NCI-H2196 treated with DMSO at 0.1 percent for 48 hours (cell line): ENCODE data around the gene PRDM7.
"Not testable (repeated sequence)": the region's sequence is repeated elsewhere in the genome, so short reads cannot be mapped to it uniquely, and the experiment has no call there.

Experiments used
- DNase-seq: peaks from one replicate; lab custom pipeline; 2025; ENCODE audit not compliant: unreplicated experiment; lab: John Stamatoyannopoulos, UW

The PRDM7 gene

DNA sequence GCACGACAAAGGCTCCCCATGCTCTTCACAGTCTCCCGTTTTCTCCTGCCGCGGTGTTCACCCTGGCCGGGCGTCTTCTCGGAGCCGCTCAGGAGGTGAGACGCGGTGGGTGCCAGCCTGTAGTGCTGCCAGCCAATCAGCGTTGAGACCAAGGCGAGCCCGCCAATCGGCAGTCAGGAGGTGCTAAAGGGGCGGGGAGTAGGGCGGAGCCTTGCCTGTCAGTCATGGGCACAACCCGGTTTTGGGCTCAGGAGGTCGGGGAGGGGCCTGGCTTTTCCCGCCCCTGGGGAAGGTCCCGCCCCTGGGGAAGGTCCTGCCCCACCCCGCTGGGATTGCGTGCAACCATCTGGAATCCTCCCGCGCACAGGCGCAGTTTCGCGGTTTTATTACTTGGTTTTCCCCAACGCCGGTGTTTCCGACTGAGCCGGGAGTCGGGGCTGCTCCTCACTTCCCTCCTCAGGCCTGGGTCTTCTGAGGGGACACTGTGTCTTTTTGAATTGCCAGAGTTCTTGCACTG, at the start of gene PRDM7:
Gene PRDM7 (minus strand): TSS at position 92 of the 517 bp plus-strand sequence. CDS start 1,421 bp downstream, outside the sequence.
- peak; percentile 88 for DNase-seq

- not testable (repeated sequence) for DNase-seq
Observed at GRCh38 chr16:90121846-90122245, 44.7 kb upstream of the PRDM7 start.

DNA sequence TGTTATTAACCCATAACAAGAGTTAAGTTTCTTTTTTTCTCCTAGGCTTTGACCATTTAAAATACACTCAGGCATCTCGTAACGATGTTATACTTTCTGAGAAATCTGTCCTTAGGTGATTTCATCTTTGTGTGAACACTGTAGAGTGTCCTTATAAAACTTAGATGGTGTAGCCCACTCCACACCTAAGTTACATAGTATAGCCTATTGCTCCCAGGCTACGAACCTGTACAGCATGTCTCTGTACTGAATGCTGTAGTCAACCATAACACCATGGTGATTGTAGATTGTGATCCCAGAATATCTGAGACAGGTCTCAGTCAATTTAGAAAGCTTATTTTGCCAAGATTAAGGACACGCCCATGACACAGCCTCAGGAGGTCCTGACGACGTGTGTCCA, 30.5 kb upstream of the PRDM7 start:
- not testable (repeated sequence) for DNase-seq

DNA sequence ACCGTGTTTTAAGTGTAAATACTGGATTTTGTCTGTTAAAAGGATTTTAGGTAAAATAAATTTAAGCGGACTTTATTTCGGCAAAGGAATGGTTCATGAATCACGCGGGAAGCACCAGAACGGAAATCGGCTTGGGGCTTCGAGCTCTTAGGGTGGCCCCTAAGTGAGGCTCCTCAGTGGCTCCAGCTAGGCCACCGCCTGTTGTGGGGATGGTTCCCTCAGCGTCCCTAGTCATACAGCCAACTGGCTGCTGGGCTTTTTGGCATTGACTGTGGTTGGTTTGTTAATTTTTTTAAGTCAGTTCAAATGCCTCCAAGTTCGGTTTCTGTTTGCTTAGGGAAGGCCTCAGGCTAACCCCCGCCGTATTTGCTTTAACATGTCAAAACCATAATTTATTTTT, 29.9 kb upstream of the PRDM7 start:
- DNase-seq, result not testable (repeated sequence)

DNA sequence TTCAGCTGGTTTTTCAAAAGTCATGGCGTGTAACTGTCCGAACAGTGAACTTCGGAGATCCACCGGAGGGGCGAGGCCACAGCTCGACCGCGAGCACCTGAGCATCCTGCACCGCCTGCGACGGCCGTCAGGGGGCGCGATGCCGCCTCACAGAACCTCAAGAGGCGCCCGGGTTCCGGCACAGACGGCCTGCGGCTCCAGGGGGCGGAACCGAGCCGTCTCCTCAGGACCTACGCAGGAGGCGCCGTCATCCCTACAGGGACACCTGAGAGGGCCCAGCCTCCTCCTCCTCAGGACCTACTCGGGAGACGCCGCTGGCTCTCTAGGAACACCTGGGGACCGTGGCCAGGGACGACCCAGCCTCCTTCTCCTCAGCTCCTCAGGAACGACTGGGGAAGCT, 29.1 kb upstream of the PRDM7 start:
- not testable (repeated sequence) for DNase-seq

- DNase-seq, result not testable (repeated sequence)
Observed at GRCh38 chr16:90104725-90105124, 27.6 kb upstream of the PRDM7 start.

DNA sequence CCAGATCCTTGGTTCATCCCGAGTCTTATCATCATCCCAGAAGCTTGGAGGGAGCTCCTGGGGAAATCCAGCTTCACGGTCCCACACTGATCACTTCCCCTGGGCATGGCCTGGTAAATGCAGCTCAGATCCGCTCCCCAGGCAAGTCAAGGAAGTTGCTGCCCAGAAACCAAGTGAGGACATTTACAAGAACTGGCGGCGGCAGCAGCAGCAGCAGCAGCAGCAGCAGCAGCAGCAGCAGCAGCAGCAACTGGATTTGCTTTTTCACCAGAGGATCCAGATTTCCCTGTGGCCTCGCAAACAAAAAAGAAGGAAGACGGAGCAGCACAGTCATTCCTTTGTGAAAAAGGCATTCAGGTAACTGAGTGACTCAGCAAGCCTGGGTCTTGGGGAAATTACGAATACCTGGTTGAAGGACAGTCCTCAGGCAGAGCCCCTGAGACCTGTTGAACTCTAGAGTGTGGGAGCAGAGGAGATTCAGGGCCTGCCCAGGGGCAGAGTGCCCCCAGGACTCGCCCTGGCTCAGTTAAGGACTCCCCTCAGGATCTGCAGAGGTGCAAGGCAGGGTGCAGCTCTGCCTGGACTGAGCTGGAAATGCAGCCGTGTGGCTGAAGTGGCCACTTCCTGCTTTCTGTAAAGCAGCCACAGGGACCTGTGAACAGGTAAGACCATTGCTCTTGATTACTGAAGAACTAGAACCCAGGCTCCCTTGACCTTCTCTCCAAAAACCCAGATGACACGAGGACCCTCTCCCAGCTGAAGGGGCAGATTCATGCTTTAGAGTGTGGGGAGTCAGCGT, 25.2 kb upstream of the PRDM7 start:
- DNase-seq, result not testable (repeated sequence)

DNA sequence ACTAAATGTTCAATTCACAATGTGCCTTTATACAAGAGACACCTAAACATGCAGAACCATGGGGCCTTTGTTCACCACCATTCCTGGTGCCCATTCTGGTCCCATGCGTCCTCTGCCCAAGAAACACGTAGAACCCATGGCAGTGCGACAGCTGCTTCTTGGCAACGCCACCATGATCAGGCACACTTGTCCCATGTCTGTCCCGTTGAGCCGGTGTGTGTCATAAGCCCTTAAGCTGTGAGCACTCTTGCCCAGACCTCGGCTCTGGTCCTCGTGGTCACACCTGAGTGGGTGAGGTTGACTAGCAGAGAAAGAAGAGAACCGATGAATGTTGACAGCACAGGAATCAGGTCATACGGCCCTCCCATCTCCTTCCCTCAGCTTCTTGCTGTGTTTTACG, 24.2 kb upstream of the PRDM7 start:
- DNase-seq, result not testable (repeated sequence)

DNA sequence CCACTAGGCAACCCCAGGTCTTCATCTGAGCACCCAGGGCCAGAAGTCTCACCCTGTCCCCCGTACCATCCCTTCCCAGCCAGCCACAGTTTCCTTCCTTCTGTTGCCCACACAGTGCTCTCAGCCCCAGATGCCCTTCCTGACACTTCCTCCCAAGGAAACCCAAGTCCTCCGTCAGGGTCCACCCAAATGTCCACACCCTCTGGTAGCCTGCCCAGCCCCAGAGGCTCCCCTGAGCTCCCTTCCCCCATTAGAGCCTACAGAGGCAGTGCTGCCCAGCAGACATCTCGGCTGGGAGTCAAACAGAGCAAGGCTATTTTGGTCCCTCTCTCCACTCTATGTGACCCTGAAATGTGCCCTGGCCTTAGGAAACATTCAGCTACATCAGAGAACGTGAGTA, 23.7 kb upstream of the PRDM7 start:
- not testable (repeated sequence) for DNase-seq

DNA sequence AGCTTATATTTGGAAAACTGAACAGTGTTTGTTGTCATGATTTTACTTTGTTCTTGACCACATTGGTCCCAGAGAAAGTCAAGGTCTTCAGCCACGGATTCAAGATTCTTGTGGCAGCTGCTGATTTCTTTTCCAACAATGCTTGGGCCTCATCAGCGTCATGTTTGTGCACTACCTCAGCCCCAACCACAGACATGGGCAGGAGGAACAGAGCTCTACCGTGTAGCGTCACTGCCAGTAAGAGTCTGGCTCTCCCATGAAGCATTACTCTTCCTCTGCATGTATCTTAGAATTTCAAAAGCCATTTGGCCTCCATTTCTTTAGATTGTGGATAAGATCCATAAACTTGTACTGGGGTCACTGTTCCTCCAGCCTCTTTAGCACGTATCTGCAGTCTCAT, 23.1 kb upstream of the PRDM7 start:
- DNase-seq, result not testable (repeated sequence)

DNA sequence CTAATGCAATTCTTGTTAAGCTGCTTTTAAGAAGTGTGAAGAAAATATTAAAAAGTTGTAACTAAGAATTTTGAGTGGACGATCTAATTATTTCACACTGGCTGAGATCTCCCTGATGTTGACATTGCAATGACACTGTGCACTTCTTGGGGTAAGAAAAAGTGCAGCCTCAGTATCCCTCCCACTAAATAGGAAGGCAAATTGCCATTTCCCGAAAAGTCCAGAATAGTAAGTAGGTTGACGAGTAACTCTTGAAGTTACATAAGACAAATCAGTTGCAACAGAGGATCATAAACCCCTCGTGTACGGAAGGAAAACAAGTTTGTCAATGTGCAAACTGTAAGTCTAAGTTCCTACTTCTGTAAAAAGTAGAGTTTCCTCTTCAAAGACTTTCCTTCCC, 21.8 kb upstream of the PRDM7 start:
- not testable (repeated sequence) for DNase-seq

- DNase-seq, result not testable (repeated sequence)
Observed at GRCh38 chr16:90097010-90097684, 20.0 kb upstream of the PRDM7 start.

- DNase-seq, result not testable (repeated sequence)
Observed at GRCh38 chr16:90094791-90095190, 17.7 kb upstream of the PRDM7 start.

DNA sequence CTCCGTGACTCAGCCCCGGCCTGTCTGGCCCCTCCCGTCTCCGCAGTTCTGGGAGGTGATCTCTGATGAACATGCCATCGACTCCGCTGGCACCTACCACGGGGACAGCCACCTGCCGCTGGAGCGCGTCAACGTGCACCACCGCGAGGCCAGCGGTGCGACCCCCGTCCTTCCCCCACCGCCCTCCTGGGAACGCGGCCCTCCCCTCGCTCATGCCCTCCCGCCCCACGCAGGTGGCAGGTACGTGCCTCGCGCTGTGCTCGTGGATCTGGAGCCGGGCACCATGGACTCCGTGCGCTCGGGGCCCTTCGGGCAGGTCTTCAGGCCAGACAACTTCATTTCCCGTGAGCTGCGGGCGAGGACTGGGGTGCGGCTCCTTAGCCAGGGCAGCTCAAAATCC, 17.2 kb upstream of the PRDM7 start:
- not testable (repeated sequence) for DNase-seq

- DNase-seq, result not testable (repeated sequence)
Observed at GRCh38 chr16:90093799-90094198, 16.7 kb upstream of the PRDM7 start.

DNA sequence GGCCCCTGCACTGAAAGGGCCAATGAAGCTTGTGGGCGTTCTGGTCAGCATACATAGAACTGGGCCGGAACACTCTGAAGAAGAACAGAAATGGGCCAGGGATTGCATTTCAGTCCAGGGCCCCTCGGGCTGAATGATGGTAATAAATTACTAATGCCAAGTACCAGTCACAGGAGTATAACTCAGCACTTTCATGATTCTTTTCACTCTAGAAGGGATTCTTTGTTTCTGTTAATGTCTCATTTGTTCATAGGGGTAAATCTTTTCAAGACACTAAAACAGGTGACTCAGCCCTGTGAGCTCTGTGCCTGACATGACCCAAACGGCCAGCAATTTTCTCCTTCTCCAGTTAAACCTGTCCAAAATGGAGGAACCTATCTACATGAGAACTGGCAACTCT, 15.7 kb upstream of the PRDM7 start:
- DNase-seq, result not testable (repeated sequence)

GRCh38 chr16:90084215-90084950, 7.3 kb upstream of the PRDM7 start:
- no peak for DNase-seq

DNA sequence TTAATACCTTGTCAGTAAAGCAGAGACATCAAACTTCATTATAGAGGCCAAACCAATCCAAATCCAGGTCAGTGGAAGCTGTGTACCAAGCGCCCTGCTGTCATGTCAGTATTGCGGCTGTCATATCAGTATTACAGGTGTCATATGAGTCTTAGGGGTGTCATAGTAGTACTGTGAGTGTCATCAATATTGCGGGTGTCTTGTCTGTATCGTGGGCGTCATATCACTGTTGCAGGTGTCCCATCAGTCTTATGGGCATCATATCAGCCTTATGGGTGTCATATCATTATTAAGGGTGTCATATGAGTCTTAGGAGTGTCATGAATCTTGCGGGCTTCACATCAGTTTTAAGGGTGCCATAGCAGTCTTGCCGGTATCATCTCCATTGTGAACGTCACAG, 6.0 kb upstream of the PRDM7 start:
- DNase-seq, result no peak

DNA sequence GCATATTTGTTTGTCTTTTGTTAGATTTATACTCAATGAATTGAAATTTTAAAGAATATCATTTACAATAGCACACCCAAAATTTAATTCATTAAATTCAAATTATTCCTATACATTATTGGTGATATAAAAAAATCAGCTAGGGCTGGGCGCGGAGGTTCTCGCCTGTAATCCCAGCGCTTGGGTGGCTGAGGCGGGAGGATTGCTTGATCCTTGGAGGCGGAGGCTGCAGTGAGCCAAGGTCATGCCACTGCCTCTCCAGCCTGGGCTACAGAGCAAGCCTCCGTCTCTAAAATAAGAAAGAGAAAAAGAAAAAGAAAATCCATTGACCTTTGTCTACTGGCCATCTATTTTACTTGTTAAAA, 4.5 kb upstream of the PRDM7 start:
- DNase-seq, result no peak

GRCh38 chr16:90078579-90078895, 1.4 kb upstream of the PRDM7 start:
- DNase-seq, result peak; percentile 2

- DNase-seq, result peak; percentile 2
Observed at GRCh38 chr16:90077757-90078578, 837 bp upstream of the PRDM7 start.
